ENCODE results near the gene HYAL1.
"Not testable (repeated sequence)": the region's sequence is repeated elsewhere in the genome, so short reads cannot be mapped to it uniquely, and the experiment has no call there.

HYAL1 gene

DNA sequence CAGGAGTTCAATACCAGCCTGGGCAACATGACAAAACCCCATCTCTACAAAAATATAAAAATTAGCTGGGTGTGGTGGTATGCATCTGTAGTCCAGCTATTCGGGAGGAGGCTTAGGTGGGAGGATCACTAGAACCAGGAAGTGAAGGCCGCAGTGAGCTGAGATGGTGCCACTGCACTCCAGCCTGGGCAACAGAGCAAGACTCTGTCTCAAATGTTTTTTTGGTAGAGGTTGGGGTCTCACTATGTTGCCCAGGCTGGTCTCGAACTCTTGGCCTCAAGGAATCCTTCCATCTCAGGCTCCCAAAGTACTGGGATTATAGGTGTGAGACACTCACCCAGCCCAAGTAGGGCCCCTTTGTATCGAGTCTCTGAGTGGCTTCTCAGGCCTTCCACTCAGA is 9.3 kb downstream of the HYAL1 start:
- no peak for DNase-seq (ENCODE audit: low read depth in 2 of 2)

DNA sequence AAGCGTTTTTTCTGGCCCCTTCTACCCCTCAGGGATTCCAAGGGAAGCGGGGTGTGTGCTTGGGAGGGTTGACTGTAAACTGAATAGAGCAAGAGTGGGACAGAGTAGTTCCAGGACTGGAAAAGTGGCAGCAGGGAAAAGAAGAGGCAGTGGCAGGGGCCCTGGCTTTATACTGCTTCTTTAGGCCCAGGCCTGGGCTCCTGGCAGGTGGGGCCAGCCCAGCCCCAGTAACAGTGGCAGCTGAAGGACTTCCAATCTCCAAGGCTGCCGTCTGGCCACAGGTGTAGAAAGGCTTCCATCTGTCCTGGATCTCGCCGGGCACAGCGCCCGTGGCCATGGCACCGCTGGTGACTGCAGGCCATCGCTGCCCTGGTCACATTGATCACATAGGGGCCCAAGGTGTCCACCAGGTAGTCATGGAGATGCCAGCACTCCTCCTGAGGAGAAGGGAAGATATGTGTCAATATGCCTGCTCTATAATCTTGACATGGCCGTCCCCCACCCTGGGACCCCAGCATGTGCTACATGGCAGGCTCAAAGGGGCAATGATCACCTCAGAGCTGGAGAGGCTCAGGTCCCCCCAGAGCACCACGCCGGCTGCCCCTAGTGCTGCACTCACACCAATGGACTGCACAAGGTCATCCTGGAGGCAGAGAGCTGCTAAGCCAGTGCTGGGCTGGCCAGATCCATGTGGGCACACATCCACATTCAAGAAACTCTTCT is 10.1 kb downstream of the HYAL1 start:
- DNase-seq (ENCODE audit: low read depth in 2 of 2): no peak

DNA sequence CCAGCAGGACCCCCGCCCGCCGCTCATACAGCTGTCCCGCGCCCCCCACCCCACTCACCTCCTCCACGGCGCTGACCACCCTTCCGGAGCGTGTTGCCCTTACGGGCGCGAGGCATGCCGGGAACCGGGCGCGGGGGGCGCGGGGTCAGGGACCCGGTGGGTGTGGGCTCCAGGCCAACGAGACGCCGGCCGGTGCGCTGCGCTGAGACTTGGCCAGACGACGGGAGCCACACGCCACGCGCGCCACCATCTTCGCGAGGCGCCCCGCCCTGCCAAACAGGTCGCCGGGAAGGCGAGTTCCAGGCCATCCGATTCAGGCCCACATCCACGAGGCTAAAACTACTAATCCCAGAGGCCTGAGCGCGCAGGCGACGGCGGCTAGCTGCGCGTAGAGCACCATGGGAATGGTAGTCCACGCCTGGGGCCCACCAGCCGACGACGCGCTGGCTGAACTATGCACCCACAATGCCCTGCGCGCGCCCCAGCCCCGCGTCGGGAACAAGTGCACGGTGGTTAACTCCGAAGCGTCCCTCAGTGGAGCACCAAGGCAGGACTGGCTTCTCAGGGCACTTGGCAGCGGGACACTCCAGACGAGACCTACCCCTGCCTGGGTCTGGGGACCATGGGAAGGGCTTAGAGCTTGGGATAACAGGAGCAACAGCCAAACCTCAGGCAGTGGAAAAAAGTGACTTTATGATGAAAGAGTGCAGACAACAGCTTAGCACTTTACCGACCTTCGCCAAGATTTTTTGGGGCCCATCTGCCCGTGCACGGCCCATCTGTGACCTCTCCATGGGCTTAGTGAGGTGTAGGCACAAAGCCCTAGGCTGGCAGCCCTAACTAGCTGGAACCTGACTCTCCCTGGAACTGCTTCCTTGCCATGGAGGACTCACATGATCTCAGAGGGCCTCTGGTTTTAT is 11.0 kb downstream of the HYAL1 start, which contains the start of gene IFRD2:
Gene IFRD2, minus strand, starts transcription at position 271 of the 920 bp plus-strand sequence. Its CDS starts 155 bp downstream, at position 116.
- peak; percentile 91 to 96 for DNase-seq (ENCODE audit: low read depth in 2 of 2)

- no peak for DNase-seq (ENCODE audit: low read depth in 2 of 2)
These were observed 13.2 kb downstream of the HYAL1 start for GRCh38 chr3:50290161-50290641.

DNA sequence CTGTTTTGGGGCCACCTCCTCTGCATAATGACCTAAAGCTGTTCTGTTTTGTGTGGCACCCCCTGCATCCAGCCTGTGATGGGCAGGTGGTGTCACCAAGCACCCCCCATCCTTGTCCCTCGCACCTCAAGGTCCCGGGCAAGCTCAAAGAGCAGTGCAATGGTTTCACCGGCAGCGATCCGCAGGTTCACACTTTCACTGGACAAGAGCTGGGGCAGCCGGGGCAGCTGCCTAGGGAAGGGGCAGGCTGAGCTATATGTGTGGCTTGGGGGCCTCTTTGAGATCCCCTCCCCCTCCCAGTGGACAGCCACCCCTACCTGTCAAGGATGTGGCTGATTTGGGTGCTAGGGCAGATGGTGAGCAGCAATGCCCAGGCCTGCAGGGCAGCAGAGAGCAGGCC is 14.2 kb downstream of the HYAL1 start:
- no peak for DNase-seq (ENCODE audit: low read depth in 2 of 2)

- no peak for DNase-seq (ENCODE audit: low read depth in 2 of 2)
These were observed 14.9 kb downstream of the HYAL1 start for GRCh38 chr3:50288387-50289007.

DNA sequence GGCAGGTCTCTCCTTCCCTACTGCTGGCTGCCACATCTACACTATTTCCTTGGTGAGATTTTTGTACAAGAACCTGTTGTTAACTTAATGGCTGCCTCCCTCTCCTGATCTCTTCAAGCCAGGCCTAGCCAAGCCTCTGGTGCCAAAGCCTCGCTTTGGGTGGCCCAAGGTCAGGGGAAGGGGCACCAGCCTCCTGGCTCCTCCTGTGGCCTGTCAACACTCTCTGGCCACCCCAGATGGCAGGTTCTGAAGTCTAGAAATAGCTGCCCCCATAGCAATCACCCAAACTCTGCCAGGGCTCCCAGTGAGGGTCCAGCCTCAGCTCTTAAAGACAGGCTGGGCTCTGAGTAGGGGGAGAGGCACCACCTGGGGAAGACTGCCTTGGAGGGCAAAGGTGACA is 16.1 kb downstream of the HYAL1 start:
- no peak for DNase-seq (ENCODE audit: low read depth in 2 of 2)

- no peak for DNase-seq (ENCODE audit: low read depth in 2 of 2)
These were observed 16.8 kb downstream of the HYAL1 start for GRCh38 chr3:50286322-50287227.

DNA sequence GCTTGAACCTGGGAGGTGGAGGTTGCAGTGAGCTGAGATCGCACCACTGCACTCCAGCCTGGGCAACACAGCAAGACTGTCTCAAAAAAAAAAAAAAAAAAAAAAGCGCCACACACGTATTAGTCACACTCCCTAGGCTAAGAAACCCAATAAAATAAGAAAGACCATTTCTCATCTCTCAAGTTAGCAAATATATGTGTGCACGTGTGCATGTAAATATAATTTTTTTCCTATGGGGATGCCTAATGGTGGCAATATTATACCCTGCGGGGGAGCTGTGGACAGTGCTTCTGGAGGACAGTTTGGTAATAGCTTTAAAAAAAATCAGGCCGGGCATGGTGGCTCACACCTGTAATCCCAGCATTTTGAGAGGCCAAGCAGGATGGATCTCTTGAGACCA is 19.3 kb downstream of the HYAL1 start:
- DNase-seq (ENCODE audit: low read depth in 2 of 2): not testable (repeated sequence)

- no peak for DNase-seq (ENCODE audit: low read depth in 2 of 2)
These were observed 23.9 kb downstream of the HYAL1 start for GRCh38 chr3:50279255-50280016.

DNA sequence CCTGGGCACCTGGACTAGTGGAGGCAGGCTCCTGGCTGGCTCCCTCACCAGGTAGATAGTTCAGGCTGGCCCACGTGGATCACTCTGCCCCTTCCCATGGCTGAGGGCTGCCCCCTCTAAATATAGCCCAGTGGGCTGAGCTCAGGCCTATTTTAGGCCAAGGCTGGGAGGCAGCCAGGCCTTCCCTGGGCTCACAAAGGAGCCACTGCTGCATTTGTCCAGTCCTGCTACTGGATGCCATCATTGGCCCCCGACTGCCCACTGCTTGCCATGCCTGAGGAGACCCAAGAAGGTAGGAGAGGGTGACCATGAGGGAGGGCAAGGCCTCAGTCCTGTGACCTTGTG is 24.5 kb downstream of the HYAL1 start, which contains the start of gene LSMEM2:
Gene LSMEM2, plus strand, starts transcription at position 208 of the 345 bp plus-strand sequence. Its CDS starts 27 bp downstream, at position 235.
- DNase-seq (ENCODE audit: low read depth in 2 of 2): no peak

- DNase-seq (ENCODE audit: low read depth in 2 of 2): no peak
These were observed 25.1 kb downstream of the HYAL1 start for GRCh38 chr3:50278123-50278879.

DNA sequence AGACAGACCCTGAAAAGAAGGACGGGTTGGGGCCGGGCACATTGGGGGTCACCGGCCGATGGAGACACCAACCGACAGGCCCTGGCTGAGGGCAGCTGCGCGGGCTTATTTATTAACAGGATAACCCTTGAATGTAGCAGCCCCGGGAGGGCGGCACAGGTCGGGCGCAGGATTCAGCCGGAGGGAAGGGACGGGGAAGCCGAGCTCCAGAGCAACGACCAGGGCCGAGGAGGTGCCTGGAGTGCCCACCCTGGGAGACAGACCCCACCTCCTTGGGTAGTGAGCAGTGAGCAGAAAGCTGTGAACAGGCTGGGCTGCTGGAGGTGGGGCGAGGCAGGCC is 26.6 kb downstream of the HYAL1 start:
- DNase-seq (ENCODE audit: low read depth in 2 of 2): no peak

DNA sequence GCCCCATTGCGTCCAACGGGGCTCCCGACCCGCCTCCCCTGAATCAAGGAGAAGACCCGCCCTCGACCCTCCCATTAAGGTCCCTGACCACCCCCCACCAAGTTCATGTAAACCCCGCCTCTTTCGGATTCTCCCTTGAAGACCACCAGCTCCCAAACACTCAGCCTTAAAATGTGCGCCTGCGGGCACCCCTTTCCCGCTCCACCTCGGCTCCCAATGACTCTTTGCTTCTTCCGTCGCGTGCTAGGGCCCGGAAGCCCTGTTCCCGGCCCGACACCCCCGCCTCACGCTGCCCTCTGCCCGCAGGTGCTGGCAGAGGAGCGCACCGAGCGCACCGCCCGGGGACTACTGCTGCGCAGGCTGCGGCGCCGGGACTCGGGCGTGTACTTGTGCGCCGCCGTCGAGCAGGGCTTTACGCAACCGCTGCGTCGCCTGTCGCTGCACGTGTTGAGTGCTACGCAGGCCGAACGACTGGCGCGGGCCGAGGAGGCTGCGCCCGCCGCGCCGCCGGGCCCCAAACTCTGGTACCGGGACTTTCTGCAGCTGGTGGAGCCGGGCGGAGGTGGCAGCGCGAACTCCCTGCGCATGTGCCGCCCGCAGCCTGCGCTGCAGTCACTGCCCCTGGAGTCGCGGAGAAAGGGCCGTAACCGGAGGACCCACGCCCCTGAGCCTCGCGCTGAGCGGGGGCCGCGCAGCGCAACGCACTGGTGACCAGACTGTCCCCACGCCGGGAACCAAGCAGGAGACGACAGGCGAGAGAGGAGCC is 27.2 kb downstream of the HYAL1 start:
- no peak for DNase-seq (ENCODE audit: low read depth in 2 of 2)

GRCh38 chr3:50275141-50275995 is 28.0 kb downstream of the HYAL1 start:
- no peak for DNase-seq (ENCODE audit: low read depth in 2 of 2)

- DNase-seq (ENCODE audit: low read depth in 2 of 2): peak; percentile 39 to 54
These were observed 28.8 kb downstream of the HYAL1 start for GRCh38 chr3:50274371-50275104.

DNA sequence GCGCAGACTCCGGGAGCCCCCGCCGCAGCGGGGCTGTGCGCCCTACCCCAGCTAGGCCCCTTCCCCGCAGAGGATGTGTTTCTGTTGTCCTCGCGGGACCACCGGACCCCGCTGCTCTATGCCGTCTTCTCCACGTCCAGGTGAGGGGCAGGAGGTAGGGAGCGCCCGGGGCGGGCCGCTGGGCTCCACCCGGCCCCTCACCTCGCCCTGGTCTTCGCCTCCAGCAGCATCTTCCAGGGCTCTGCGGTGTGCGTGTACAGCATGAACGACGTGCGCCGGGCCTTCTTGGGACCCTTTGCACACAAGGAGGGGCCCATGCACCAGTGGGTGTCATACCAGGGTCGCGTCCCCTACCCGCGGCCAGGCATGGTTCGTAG is 29.7 kb downstream of the HYAL1 start:
- DNase-seq (ENCODE audit: low read depth in 2 of 2): no peak

Data from stimulated activated CD8-positive, alpha-beta memory T cell treated with anti-CD3 and anti-CD28 coated beads, Interleukin-7, amount 100 ng/mL, for 4 hours (primary cell).